H1 (cell line): ENCODE results near the gene STAT2. TPM values are rescaled to one million over a fixed set of nuclear protein-coding genes. Genes with fewer than 3 reads are reported as not detected.

Experiments
- CHD7 ChIP-seq: fragments of 300-600 bp; sonication (generic); IDR thresholded peaks from 2 replicates; pipeline ENCODE4 v1.7.1; 2012; ENCODE audit warnings: low read length, moderate library complexity, mild to moderate bottlenecking, inconsistent platforms; ENCODE audit not compliant: insufficient replicate concordance
- EP300 ChIP-seq, 2 experiments: IDR thresholded peaks; 1 replicate in 1 of 2; 2 replicates in 1 of 2; pipeline ENCODE4 v1.6.1; 2011 to 2012; ENCODE audit warnings: low read depth in 2 of 2, low read length in 2 of 2, mild to moderate bottlenecking in 2 of 2, borderline replicate concordance in 1 of 2, inconsistent platforms in 1 of 2, moderate library complexity in 1 of 2
- SIN3A ChIP-seq, 2 experiments: IDR thresholded peaks in 1 of 2; conservative IDR thresholded peaks in 1 of 2; 2 replicates each; pipeline ENCODE4 v1.6.1; 2011 to 2012; ENCODE audit warnings: low read length in 2 of 2, improper control_type of control experiment in 1 of 2, low read depth in 1 of 2, mild to moderate bottlenecking in 1 of 2
- SIRT6 ChIP-seq: IDR thresholded peaks from one replicate; pipeline ENCODE4 v1.7.1; 2012; ENCODE audit warnings: low read length, inconsistent platforms
- polyA plus RNA-seq, 7 experiments: library from polyadenylated mRNA; depleted of rRNA in 3 of 7; stranded (reverse) in 5 of 7; unstranded in 2 of 7; fragments of >200 nt in 5 of 7; fragments of 200-250 nt in 2 of 7; gene quantifications; 1 replicate in 5 of 7; 2 replicates in 1 of 7; 4 replicates in 1 of 7; pipeline versions ENCODE4 v1.2.1 to v1.2.3, GENCODE V29; 2011 to 2013; ENCODE audit warnings: missing spikeins in 2 of 7, mixed read lengths in 2 of 7
- total RNA-seq: library from RNA; stranded (reverse); fragmentation: NEBNext Ultra II Directional; extraction: Animal tissue kit (Norgen Biotek cat#: 25700); gene quantifications from 2 replicates; pipeline ENCODE4 v1.2.1, GENCODE V29; 2021

STAT2 gene
- total and polyA plus RNA-seq, 2 of the 8 experiments (the other 6 are each of a cell fraction or from before 2014, with no cell fraction given) = 37.1 to 44.7 TPM

GRCh38 chr12:56308714-56309113 is 51.2 kb downstream of the STAT2 start (continued):
- TF ChIP-seq SIN3A (conservative IDR thresholded peaks at IDR 0.05 in 1 of 2, IDR thresholded peaks at IDR 0.05 in 1 of 2; ENCODE audit: low read depth in 1 of 2, low read length in 2 of 2) (no peak), SIRT6 (no peak), CHD7 (no peak), EP300 (IDR thresholded peaks at IDR 0.05; ENCODE audit: borderline replicate concordance in 1 of 2, low read depth in 2 of 2, low read length in 2 of 2) (no peak)
